HG02938 (cell line): ENCODE results near the gene CD300E.
"Not testable (repeated sequence)": the region's sequence is repeated elsewhere in the genome, so short reads cannot be mapped to it uniquely, and the experiment has no call there.

ENCODE experiments used
- ATAC-seq: cut with Tn5 transposase; IDR thresholded peaks from one replicate; pipeline ENCODE4 v1.9.1; 2021; ENCODE audit warnings: mild to moderate bottlenecking, moderate library complexity; ENCODE audit not compliant: unreplicated experiment

The CD300E gene

GRCh38 chr17:74636541-74637085 is 13.1 kb upstream of the CD300E start:
- not testable (repeated sequence) for ATAC-seq

- no peak for ATAC-seq
Measured at GRCh38 chr17:74635418-74635817, 11.9 kb upstream of the CD300E start.

- no peak for ATAC-seq
Measured at GRCh38 chr17:74633326-74633725, 9.8 kb upstream of the CD300E start.

- no peak for ATAC-seq
Measured at GRCh38 chr17:74632617-74633016, 9.1 kb upstream of the CD300E start.

GRCh38 chr17:74631468-74632450 is 8.2 kb upstream of the CD300E start:
- no peak for ATAC-seq

- not testable (repeated sequence) for ATAC-seq
Measured at GRCh38 chr17:74630251-74630650, 6.7 kb upstream of the CD300E start.

GRCh38 chr17:74625661-74626060 is 2.1 kb upstream of the CD300E start:
- ATAC-seq = no peak

GRCh38 chr17:74624131-74624530 is 593 bp upstream of the CD300E start:
- ATAC-seq = no peak

GRCh38 chr17:74619077-74619673 is 4.4 kb downstream of the CD300E start:
- ATAC-seq = no peak

- no peak for ATAC-seq
Measured at GRCh38 chr17:74618451-74618850, 5.1 kb downstream of the CD300E start.

GRCh38 chr17:74616696-74617095 is 6.8 kb downstream of the CD300E start:
- ATAC-seq = no peak

- ATAC-seq = no peak
Measured at GRCh38 chr17:74612046-74612445, 11.5 kb downstream of the CD300E start.

- ATAC-seq = no peak
Measured at GRCh38 chr17:74610108-74610507, 13.4 kb downstream of the CD300E start.

- ATAC-seq = no peak
Measured at GRCh38 chr17:74608511-74608910, 15.0 kb downstream of the CD300E start.

- no peak for ATAC-seq
Measured at GRCh38 chr17:74607221-74607620, 16.3 kb downstream of the CD300E start.

GRCh38 chr17:74606050-74606449 is 17.5 kb downstream of the CD300E start:
- no peak for ATAC-seq

- ATAC-seq = no peak
Measured at GRCh38 chr17:74605361-74605760, 18.2 kb downstream of the CD300E start.

GRCh38 chr17:74604761-74605160 is 18.8 kb downstream of the CD300E start:
- no peak for ATAC-seq

- no peak for ATAC-seq
Measured at GRCh38 chr17:74604200-74604599, 19.3 kb downstream of the CD300E start.

- ATAC-seq = no peak
Measured at GRCh38 chr17:74603746-74604145, 19.8 kb downstream of the CD300E start.

- no peak for ATAC-seq
Measured at GRCh38 chr17:74603037-74603635, 20.4 kb downstream of the CD300E start.
